GM12891 (cell line): ENCODE results near the gene CCDC80.

ENCODE experiments used
- POLR2A ChIP-seq: IDR thresholded peaks from 2 replicates; pipeline ENCODE4 v1.6.1; 2011; ENCODE audit warnings: low read depth, low read length, control low read depth
- POLR2AphosphoS5 ChIP-seq: IDR thresholded peaks from 2 replicates; pipeline ENCODE4 v1.6.1; 2011; ENCODE audit warnings: low read depth, low read length, control low read depth
- SPI1 ChIP-seq: IDR thresholded peaks from 2 replicates; pipeline ENCODE4 v1.6.1; 2011; ENCODE audit warnings: low read depth, low read length, control low read depth

DNA sequence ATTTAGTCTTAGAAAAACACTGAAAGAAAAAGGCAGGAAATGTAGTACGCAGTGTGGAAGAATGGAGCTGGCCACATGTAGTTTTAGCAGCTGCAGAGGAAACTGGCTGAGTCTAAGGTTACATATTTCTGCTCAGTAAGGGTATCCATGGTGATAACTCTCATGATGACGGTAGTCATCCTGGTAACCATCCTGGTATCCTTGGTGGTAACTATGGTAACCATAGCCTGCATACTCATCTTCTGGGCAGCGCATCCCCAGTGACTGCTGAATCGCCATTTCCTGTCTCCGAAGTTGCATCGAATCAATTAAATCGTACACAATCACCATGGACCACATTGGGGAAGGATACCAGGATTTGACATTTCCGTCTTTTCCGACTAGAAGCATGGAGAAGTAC lies 35.7 kb downstream of the CCDC80 start:
- TF ChIP-seq POLR2AphosphoS5 = no peak
- no peak for TF ChIP-seq POLR2A
- no peak for TF ChIP-seq SPI1
